Measurements from ENCODE around the gene KRTCAP2.
A peak's percentile ranks its signal among the peaks of the same experiment; 100 is the strongest.

Gene KRTCAP2

DNA sequence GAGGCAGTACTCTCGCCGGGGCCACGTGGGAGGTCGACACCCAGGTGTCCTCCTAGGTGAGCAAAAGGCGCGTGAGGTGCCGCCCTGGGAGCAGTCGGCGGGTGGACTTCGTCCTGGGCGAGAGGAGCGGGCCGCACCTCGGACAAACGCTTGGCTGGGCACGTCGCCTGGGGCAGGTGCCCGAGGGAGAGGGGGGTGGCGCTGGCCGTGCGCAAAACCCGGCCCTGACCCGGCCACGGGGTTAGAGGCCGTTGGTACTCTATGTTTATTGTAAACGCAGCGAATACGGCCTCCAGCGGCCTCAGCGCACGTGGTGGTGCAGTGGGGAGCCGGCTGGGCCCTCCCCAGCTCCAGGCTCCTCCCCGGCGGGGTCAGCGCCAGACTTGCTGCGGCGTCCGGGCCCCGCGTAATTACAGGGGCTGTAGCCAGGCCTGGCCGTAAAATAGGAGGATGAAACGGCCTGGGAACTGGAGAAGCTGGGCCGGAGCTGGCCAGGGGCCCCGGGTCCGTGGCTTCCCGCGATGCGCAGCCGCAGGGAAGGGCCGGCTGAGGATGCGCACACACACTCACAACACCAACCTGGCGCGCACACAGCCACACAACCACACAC, 47.1 kb downstream of the KRTCAP2 start:
- H3K9me3 ChIP-seq (ENCODE audit: control insufficient read depth in 1 of 2, low read length in 2 of 2), result no peaks in the 10 kb centered on the region
- peaks cover 0 to 6% of the 10 kb centered on the region in 2 donors for H3K36me3 ChIP-seq (ENCODE audit: control insufficient read depth in 1 of 2, insufficient read depth in 2 of 2, low read length in 2 of 2)
- peaks cover 30 to 59% of the 10 kb centered on the region in 2 donors for H3K4me1 ChIP-seq (ENCODE audit: control insufficient read depth in 1 of 2, insufficient read depth in 2 of 2, low read length in 2 of 2)
- no peaks in the 10 kb centered on the region for H3K27me3 ChIP-seq (ENCODE audit: control insufficient read depth in 1 of 2, insufficient read depth in 2 of 2, low read length in 2 of 2)
- peak overlapping the region; percentile 96 for H3K27ac ChIP-seq (ENCODE audit: low read depth, low read length)
- peak overlapping the region; percentile 84 to 96 for H3K9ac ChIP-seq (ENCODE audit: low read depth in 1 of 2, low read length in 2 of 2)
- H3K4me3 ChIP-seq (ENCODE audit: low read depth in 1 of 2, low read length in 2 of 2), result peak overlapping the region; percentile 64 to 73

GRCh38 chr1:155125511-155125945, 47.6 kb downstream of the KRTCAP2 start:
- H3K27ac ChIP-seq (ENCODE audit: low read depth, low read length), result peak overlapping the region; percentile 77
- H3K27me3 ChIP-seq (ENCODE audit: control insufficient read depth in 1 of 2, insufficient read depth in 2 of 2, low read length in 2 of 2), result no peaks in the 10 kb centered on the region
- H3K9me3 ChIP-seq (ENCODE audit: control insufficient read depth in 1 of 2, low read length in 2 of 2), result no peaks in the 10 kb centered on the region
- H3K4me3 ChIP-seq (ENCODE audit: low read depth in 1 of 2, low read length in 2 of 2), result peak overlapping the region in 1 of 2 donors; percentile 21
- H3K4me1 ChIP-seq (ENCODE audit: control insufficient read depth in 1 of 2, insufficient read depth in 2 of 2, low read length in 2 of 2), result peaks cover 30 to 54% of the 10 kb centered on the region in 2 donors
- H3K9ac ChIP-seq (ENCODE audit: low read depth in 1 of 2, low read length in 2 of 2), result peak overlapping the region; percentile 32 to 57
- H3K36me3 ChIP-seq (ENCODE audit: control insufficient read depth in 1 of 2, insufficient read depth in 2 of 2, low read length in 2 of 2), result peaks cover 0 to under 1% of the 10 kb centered on the region in 2 donors

DNA sequence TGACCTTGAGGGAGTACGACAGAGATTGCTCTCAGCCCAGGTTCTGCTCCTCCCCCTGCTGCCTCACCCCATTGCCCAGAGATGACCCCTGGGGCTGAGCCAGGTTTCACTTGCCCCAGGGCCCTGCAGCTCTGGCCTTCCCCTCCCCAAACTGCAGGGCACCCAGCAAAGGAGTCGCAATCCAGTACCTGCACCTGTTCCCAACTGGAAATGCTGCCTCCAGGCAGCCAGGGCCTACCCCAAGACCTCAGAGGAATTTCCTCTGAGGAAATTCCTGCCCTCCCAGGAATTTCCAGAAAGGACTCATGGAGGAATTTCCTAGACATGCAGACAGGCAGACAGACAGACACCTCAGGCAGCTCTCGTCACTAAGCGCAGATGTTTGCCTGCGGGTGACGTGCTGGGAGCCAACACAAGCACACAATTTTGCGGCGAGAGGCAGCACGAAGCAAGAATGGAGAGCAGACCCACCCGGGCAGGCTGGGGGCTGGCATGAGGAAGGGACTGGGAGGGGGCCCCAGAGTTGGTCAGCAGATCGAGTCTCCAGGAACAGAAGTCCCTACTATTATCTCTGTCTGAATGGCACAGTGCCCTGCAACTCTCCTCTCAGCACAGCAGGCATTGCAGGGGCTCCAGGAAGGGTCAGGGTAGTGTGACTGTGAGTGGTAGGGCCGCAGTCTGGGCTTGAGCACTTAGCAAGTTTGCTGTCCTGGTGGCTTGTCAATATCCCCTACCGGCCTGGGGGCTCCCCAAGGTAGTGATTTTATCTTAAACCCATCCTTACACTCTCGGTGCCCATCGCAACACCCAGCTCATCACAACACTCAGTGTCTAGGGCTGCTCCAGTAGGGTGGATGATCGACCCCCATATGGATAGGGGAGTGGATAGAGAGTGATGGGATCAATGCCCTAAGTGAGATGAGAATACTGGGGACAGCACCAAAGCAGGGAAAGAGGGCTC, 48.3 kb downstream of the KRTCAP2 start:
- Histone ChIP-seq H3K27me3 (ENCODE audit: control insufficient read depth in 1 of 2, insufficient read depth in 2 of 2, low read length in 2 of 2) (no peaks in the 10 kb centered on the region), H3K27ac (ENCODE audit: low read depth, low read length) (peak overlapping the region; percentile 77), H3K4me3 (ENCODE audit: low read depth in 1 of 2, low read length in 2 of 2) (no peak overlapping the region), H3K4me1 (ENCODE audit: control insufficient read depth in 1 of 2, insufficient read depth in 2 of 2, low read length in 2 of 2) (peaks cover 30 to 50% of the 10 kb centered on the region in 2 donors), H3K9me3 (ENCODE audit: control insufficient read depth in 1 of 2, low read length in 2 of 2) (no peaks in the 10 kb centered on the region), H3K36me3 (ENCODE audit: control insufficient read depth in 1 of 2, insufficient read depth in 2 of 2, low read length in 2 of 2) (no peaks in the 10 kb centered on the region), H3K9ac (ENCODE audit: low read depth in 1 of 2, low read length in 2 of 2) (peak overlapping the region; percentile 32 to 57)

DNA sequence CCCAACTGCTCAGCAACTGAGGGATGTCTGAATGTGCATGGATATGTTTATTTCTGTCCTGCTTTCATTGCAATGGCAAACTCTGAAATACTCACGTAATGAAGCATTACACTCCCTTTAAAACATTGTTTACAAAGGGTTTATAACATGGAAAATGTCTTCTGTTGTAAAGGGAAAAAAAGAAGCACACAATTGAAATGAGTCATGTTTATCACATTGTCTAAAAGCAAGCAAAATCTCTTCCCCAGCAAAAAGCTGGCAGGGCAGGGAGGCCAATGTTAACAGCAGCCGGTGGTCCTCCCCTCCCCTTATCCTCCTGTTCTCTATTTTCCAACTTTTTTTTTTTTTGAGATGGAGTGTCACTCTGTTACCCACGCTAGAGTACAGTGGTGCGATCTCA, 49.3 kb downstream of the KRTCAP2 start:
- Histone ChIP-seq H3K4me1 (ENCODE audit: control insufficient read depth in 1 of 2, insufficient read depth in 2 of 2, low read length in 2 of 2) (peaks cover 30 to 41% of the 10 kb centered on the region in 2 donors), H3K9ac (ENCODE audit: low read depth in 1 of 2, low read length in 2 of 2) (no peak overlapping the region)

GRCh38 chr1:155122308-155122707, 50.8 kb downstream of the KRTCAP2 start:
- peaks cover 30% of the 10 kb centered on the region in 2 donors for H3K4me1 ChIP-seq (ENCODE audit: control insufficient read depth in 1 of 2, insufficient read depth in 2 of 2, low read length in 2 of 2)
- H3K27me3 ChIP-seq (ENCODE audit: control insufficient read depth in 1 of 2, insufficient read depth in 2 of 2, low read length in 2 of 2), result no peaks in the 10 kb centered on the region

More for the DNA sequence above, 49.3 kb downstream of the KRTCAP2 start:
- Histone ChIP-seq H3K27ac (ENCODE audit: low read depth, low read length) (no peak overlapping the region), H3K27me3 (ENCODE audit: control insufficient read depth in 1 of 2, insufficient read depth in 2 of 2, low read length in 2 of 2) (no peaks in the 10 kb centered on the region), H3K9me3 (ENCODE audit: control insufficient read depth in 1 of 2, low read length in 2 of 2) (no peaks in the 10 kb centered on the region), H3K4me3 (ENCODE audit: low read depth in 1 of 2, low read length in 2 of 2) (no peak overlapping the region), H3K36me3 (ENCODE audit: control insufficient read depth in 1 of 2, insufficient read depth in 2 of 2, low read length in 2 of 2) (no peaks in the 10 kb centered on the region)

GRCh38 chr1:155121249-155121648, 51.9 kb downstream of the KRTCAP2 start:
- Histone ChIP-seq H3K27me3 (ENCODE audit: control insufficient read depth in 1 of 2, insufficient read depth in 2 of 2, low read length in 2 of 2) (no peaks in the 10 kb centered on the region), H3K27ac (ENCODE audit: low read depth, low read length) (no peak overlapping the region), H3K4me3 (ENCODE audit: low read depth in 1 of 2, low read length in 2 of 2) (no peak overlapping the region), H3K36me3 (ENCODE audit: control insufficient read depth in 1 of 2, insufficient read depth in 2 of 2, low read length in 2 of 2) (no peaks in the 10 kb centered on the region), H3K9ac (ENCODE audit: low read depth in 1 of 2, low read length in 2 of 2) (no peak overlapping the region), H3K9me3 (ENCODE audit: control insufficient read depth in 1 of 2, low read length in 2 of 2) (no peaks in the 10 kb centered on the region), H3K4me1 (ENCODE audit: control insufficient read depth in 1 of 2, insufficient read depth in 2 of 2, low read length in 2 of 2) (peaks cover 19 to 22% of the 10 kb centered on the region in 2 donors)

More at GRCh38 chr1:155122308-155122707, 50.8 kb downstream of the KRTCAP2 start:
- Histone ChIP-seq H3K4me3 (ENCODE audit: low read depth in 1 of 2, low read length in 2 of 2) (no peak overlapping the region), H3K9ac (ENCODE audit: low read depth in 1 of 2, low read length in 2 of 2) (no peak overlapping the region), H3K27ac (ENCODE audit: low read depth, low read length) (no peak overlapping the region), H3K9me3 (ENCODE audit: control insufficient read depth in 1 of 2, low read length in 2 of 2) (no peaks in the 10 kb centered on the region), H3K36me3 (ENCODE audit: control insufficient read depth in 1 of 2, insufficient read depth in 2 of 2, low read length in 2 of 2) (no peaks in the 10 kb centered on the region)

DNA sequence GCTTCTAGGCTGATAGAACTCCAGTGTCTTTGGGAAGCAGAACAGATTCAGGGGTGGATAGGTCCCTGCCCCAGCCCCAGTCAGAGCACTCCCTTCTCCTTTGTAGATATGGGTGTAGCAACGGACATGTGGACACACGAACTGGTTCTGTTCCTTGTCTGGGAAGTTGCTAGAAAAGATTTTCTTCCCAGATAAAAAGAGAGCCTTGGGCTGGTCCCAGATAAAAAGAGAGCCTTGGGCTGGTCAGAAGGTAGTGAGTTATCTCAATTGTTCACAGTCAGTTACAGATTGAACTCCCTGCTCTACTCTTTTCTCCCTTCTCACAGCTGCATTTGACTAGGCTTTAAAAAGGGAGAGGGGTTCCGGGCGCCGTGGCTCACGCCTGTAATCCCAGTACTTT, 52.9 kb downstream of the KRTCAP2 start:
- no peak overlapping the region for H3K9ac ChIP-seq (ENCODE audit: low read depth in 1 of 2, low read length in 2 of 2)
- no peaks in the 10 kb centered on the region for H3K36me3 ChIP-seq (ENCODE audit: control insufficient read depth in 1 of 2, insufficient read depth in 2 of 2, low read length in 2 of 2)
- no peaks in the 10 kb centered on the region for H3K27me3 ChIP-seq (ENCODE audit: control insufficient read depth in 1 of 2, insufficient read depth in 2 of 2, low read length in 2 of 2)
- no peak overlapping the region for H3K27ac ChIP-seq (ENCODE audit: low read depth, low read length)
- no peaks in the 10 kb centered on the region for H3K9me3 ChIP-seq (ENCODE audit: control insufficient read depth in 1 of 2, low read length in 2 of 2)
- H3K4me3 ChIP-seq (ENCODE audit: low read depth in 1 of 2, low read length in 2 of 2), result no peak overlapping the region
- H3K4me1 ChIP-seq (ENCODE audit: control insufficient read depth in 1 of 2, insufficient read depth in 2 of 2, low read length in 2 of 2), result peaks cover 10 to 17% of the 10 kb centered on the region in 2 donors

Data from duodenal mucosa (tissue), 2 donors.